Prostate gland (tissue), 2 donors: ENCODE results near the gene CASQ1. TPM values are rescaled to one million over a fixed set of nuclear protein-coding genes. Genes with fewer than 3 reads are reported as not detected.

Experiments used
- DNase-seq: peaks from one replicate; pipeline ENCODE4 v3.0.0-alpha.2; 2019; ENCODE audit warnings: low spot score
- H3K27ac ChIP-seq, 2 donors: fragments of 200-600 bp; sonication (generic); 2 replicates each; pipeline ENCODE4 v1.5.1; 2017 to 2019
- H3K27me3 ChIP-seq: fragments of 200-600 bp; sonication (generic); replicated peaks from 2 replicates; pipeline ENCODE4 v1.5.1; 2019; ENCODE audit not compliant: insufficient read depth
- H3K36me3 ChIP-seq, 2 donors: fragments of 200-600 bp; sonication (generic); 1 replicate in 1 of 2; 2 replicates in 1 of 2; pipeline versions ENCODE4 v1.5.1 to v1.8.1; 2017 to 2019
- H3K4me1 ChIP-seq: fragments of 200-600 bp; sonication (generic); replicated peaks from 2 replicates; pipeline ENCODE4 v1.5.1; 2019
- H3K4me3 ChIP-seq, 2 donors: fragments of 200-600 bp; sonication (generic); 2 replicates each; pipeline ENCODE4 v1.5.1; 2017 to 2019
- H3K9me3 ChIP-seq: fragments of 200-600 bp; sonication (generic); 2 replicates; pipeline ENCODE4 v1.5.1; 2017
- POLR2A ChIP-seq: fragments of 450-650 bp; IDR thresholded peaks from one replicate; pipeline ENCODE4 v1.6.1; 2016; ENCODE audit warnings: antibody characterized with exemption, mild to moderate bottlenecking
- POLR2AphosphoS5 ChIP-seq: sonication (generic); formaldehyde crosslinking; IDR thresholded peaks from one replicate; pipeline ENCODE4 v1.6.1; 2017; ENCODE audit warnings: antibody characterized with exemption
- WGBS: methylation state at CpG from one replicate; pipeline ENCODE4 v1.1.5; 2018; 5-methylcytosine and 5-hydroxymethylcytosine counted together
- intact Hi-C: fragments of 100-400 bp; cut with DNase I; formaldehyde crosslinking; loops from one replicate; pipeline ENCODE4 v1.14.2; 2022
- total RNA-seq, 2 donors: library from RNA; depleted of rRNA; stranded (reverse); fragments of >200 nt; gene quantifications; one replicate each; pipeline ENCODE4 v1.1.0, GENCODE V29; 2016
- TF ChIP-seq, protein P1 (sequence below), 4 experiments: fragments of 200-600 bp in 2 of 4; fragments of 450-650 bp in 2 of 4; sonication (generic) in 2 of 4; IDR thresholded peaks; 1 replicate in 3 of 4; 2 replicates in 1 of 4; pipeline ENCODE4 v1.5.1; 2016 to 2019; ENCODE audit warnings: antibody characterized with exemption in 4 of 4, mild to moderate bottlenecking in 2 of 4, moderate library complexity in 2 of 4

Gene CASQ1
- total RNA-seq, 2 donors from 2014 or later, result 1.2 to 3.0 TPM

DNA sequence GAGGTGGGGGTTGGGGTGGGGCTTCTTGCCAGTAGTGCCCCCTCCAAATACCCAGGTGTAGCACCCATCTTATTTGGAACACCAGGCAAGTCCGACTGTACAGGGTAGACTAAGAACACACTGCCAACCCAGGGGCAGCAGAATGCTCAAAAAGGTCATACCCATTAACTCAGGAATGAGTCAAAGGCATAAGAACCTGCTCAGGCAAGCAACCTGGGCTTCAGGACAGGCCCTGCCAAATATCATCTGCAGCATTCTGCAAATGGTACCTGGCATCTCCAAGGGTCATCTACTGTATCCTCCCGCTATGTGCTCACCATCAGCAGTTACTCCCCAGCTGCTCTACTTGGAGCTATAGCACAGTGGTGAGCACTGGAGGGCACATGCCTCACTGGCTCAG is 34.2 kb downstream of the CASQ1 start:
- TF ChIP-seq, protein P1, sequence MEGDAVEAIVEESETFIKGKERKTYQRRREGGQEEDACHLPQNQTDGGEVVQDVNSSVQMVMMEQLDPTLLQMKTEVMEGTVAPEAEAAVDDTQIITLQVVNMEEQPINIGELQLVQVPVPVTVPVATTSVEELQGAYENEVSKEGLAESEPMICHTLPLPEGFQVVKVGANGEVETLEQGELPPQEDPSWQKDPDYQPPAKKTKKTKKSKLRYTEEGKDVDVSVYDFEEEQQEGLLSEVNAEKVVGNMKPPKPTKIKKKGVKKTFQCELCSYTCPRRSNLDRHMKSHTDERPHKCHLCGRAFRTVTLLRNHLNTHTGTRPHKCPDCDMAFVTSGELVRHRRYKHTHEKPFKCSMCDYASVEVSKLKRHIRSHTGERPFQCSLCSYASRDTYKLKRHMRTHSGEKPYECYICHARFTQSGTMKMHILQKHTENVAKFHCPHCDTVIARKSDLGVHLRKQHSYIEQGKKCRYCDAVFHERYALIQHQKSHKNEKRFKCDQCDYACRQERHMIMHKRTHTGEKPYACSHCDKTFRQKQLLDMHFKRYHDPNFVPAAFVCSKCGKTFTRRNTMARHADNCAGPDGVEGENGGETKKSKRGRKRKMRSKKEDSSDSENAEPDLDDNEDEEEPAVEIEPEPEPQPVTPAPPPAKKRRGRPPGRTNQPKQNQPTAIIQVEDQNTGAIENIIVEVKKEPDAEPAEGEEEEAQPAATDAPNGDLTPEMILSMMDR (IDR thresholded peaks at IDR 0.05), result no peak
- TF ChIP-seq POLR2AphosphoS5, result no peak
- no peak for TF ChIP-seq POLR2A
- H3K9me3 ChIP-seq, result no peaks in the 10 kb centered on the region
- no peak overlapping the region for H3K27ac ChIP-seq
- WGBS, result 89% methylated on average over 2 of the region's 2 CpGs
- intact Hi-C loops, result no loop called here
- no peaks in the 10 kb centered on the region for H3K27me3 ChIP-seq
- peaks cover 19 to 25% of the 10 kb centered on the region in 2 donors for H3K36me3 ChIP-seq
- no peak for DNase-seq
- H3K4me1 ChIP-seq, result no peaks in the 10 kb centered on the region
- H3K4me3 ChIP-seq, result no peak overlapping the region

DNA sequence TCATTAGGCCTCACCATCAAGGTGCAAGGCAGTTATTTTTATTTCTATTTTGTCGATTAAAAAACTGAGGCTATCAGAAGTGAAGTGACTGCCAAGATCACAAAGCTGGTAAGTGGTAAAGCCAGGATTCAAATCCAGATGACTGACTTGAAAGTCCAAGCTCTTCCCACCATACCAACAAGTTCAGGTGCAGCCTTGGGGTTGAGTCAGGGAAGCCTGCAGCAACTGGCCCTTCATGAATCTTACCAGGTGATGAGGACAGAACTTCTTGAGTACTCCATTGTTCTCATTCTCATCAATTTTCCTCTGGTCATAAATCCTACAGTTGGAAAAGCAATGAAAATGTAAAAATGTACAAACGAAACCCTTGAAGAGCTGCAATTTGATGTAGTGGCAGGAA is 35.0 kb downstream of the CASQ1 start:
- whole genome bisulfite sequencing, result 73% methylated on average over 2 of the region's 2 CpGs
- H3K36me3 ChIP-seq, result peaks cover 19 to 25% of the 10 kb centered on the region in 2 donors
- intact Hi-C loops, result no loop called here

DNA sequence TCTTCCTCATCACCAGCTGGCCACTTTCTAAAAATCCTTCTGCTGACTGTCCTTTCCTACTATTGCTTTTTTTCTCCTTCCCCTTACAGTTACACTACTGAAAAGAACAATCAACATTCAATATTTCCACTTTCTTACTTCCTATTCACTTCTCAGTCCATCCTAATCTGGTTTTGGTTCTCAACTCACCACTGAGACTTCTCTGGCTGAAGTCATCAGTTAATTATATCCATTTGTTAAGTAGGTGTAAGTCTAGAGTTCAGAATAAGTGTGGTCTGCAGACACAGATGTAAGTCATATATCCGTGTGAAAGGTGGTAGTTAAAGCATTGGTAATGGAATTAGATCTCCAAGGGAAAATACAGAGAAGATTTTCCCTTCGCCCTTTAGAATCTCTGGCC is 36.2 kb downstream of the CASQ1 start:
- intact Hi-C loops, result no loop called here
- DNase-seq, result no peak
- H3K36me3 ChIP-seq, result peaks cover 18 to 19% of the 10 kb centered on the region in 2 donors
- H3K4me1 ChIP-seq, result no peaks in the 10 kb centered on the region
- TF ChIP-seq, protein P1 (IDR thresholded peaks at IDR 0.05), result no peak
- TF ChIP-seq POLR2A (no peak), POLR2AphosphoS5 (no peak)
- 91% methylated on average over 2 of the region's 2 CpGs for WGBS
- H3K27ac ChIP-seq, result no peak overlapping the region
- H3K4me3 ChIP-seq, result no peak overlapping the region
- H3K9me3 ChIP-seq, result no peaks in the 10 kb centered on the region
- H3K27me3 ChIP-seq, result no peaks in the 10 kb centered on the region

More for the DNA sequence above, 35.0 kb downstream of the CASQ1 start:
- H3K27ac ChIP-seq, result no peak overlapping the region
- DNase-seq, result no peak
- TF ChIP-seq POLR2A (no peak), POLR2AphosphoS5 (no peak)
- TF ChIP-seq, protein P1 (IDR thresholded peaks at IDR 0.05), result no peak
- H3K4me3 ChIP-seq, result no peak overlapping the region
- H3K4me1 ChIP-seq, result no peaks in the 10 kb centered on the region
- H3K9me3 ChIP-seq, result no peaks in the 10 kb centered on the region
- H3K27me3 ChIP-seq, result no peaks in the 10 kb centered on the region

DNA sequence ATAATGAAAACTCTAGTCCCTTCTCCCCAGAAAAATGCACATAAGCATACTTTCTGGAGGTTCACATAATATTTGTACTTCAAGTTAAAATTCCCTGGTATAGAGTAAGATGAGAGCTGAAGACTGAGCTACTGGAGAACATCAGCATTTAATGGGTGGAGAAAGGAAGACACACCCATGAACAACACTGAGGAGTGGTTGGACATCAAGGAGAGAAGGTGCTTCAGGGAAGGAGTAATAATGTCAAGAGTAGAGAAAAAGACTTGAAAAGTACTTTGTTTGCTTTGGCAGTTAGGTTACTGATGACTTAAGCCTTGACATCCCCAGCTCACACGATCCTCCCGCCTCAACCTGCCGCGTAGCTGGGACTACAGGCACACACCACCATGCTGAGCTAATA is 36.7 kb downstream of the CASQ1 start:
- intact Hi-C loops, result no loop called here
- TF ChIP-seq, protein P1 (IDR thresholded peaks at IDR 0.05), result no peak
- TF ChIP-seq POLR2A (no peak), POLR2AphosphoS5 (no peak)
- H3K4me1 ChIP-seq, result no peaks in the 10 kb centered on the region
- 70% methylated on average over 4 of the region's 4 CpGs for WGBS
- DNase-seq, result no peak
- H3K4me3 ChIP-seq, result no peak overlapping the region
- H3K27me3 ChIP-seq, result no peaks in the 10 kb centered on the region
- no peaks in the 10 kb centered on the region for H3K9me3 ChIP-seq
- H3K36me3 ChIP-seq, result peaks cover 17 to 19% of the 10 kb centered on the region in 2 donors
- H3K27ac ChIP-seq, result no peak overlapping the region

DNA sequence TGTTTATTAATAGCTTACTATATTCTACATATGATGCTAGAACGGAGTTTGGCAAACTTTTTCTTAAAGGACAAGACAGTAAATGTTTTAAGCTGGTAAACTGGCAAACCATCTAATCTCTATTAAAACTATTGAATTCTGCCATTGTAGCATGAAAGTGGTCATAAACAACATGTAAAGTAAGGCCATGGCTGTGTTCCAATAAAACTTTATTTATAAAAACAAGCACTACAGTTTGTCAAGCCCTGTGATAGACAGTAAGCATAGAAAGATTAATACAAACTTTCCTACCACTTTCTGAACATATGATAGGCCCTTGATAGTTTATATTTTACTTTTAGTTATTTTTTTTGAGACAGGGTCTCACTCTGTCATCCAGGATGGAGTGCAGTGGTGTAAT is 37.2 kb downstream of the CASQ1 start:
- DNase-seq, result no peak
- 94% methylated on average over 1 of the region's 1 CpG for WGBS
- TF ChIP-seq POLR2AphosphoS5 (no peak), POLR2A (no peak)
- TF ChIP-seq, protein P1 (IDR thresholded peaks at IDR 0.05), result no peak
- intact Hi-C loops, result no loop called here
- no peaks in the 10 kb centered on the region for H3K4me1 ChIP-seq
- peaks cover 17 to 19% of the 10 kb centered on the region in 2 donors for H3K36me3 ChIP-seq
- H3K4me3 ChIP-seq, result no peak overlapping the region
- no peaks in the 10 kb centered on the region for H3K9me3 ChIP-seq
- H3K27me3 ChIP-seq, result no peaks in the 10 kb centered on the region
- no peak overlapping the region for H3K27ac ChIP-seq
